ENCODE results near the gene TENT5C.

Gene TENT5C

GRCh38 chr1:117644696-117645311, 39.0 kb downstream of the TENT5C start:
- DNase-seq, result no peak
- intact Hi-C loops (cut with DNase I), result no loop called here

- intact Hi-C loops (cut with DNase I), result no loop called here
- no peak for DNase-seq
These were observed 39.5 kb downstream of the TENT5C start for GRCh38 chr1:117645343-117645742.

- DNase-seq, result no peak
- intact Hi-C loops (cut with DNase I), result no loop called here
These were observed 40.4 kb downstream of the TENT5C start for GRCh38 chr1:117646007-117646811.

- no peak for DNase-seq
- intact Hi-C loops (cut with DNase I), result no loop called here
These were observed 41.1 kb downstream of the TENT5C start for GRCh38 chr1:117646956-117647355.

GRCh38 chr1:117648015-117648414, 42.2 kb downstream of the TENT5C start:
- no peak for DNase-seq
- intact Hi-C loops (cut with DNase I), result no loop called here

GRCh38 chr1:117650840-117651568, 45.2 kb downstream of the TENT5C start:
- DNase-seq, result no peak
- intact Hi-C loops (cut with DNase I), result no loop called here

GRCh38 chr1:117651616-117652015, 45.8 kb downstream of the TENT5C start:
- intact Hi-C loops (cut with DNase I), result no loop called here
- DNase-seq, result no peak

GRCh38 chr1:117652421-117652820, 46.6 kb downstream of the TENT5C start:
- intact Hi-C loops (cut with DNase I), result no loop called here
- no peak for DNase-seq

- no peak for DNase-seq
- intact Hi-C loops (cut with DNase I), result no loop called here
These were observed 47.3 kb downstream of the TENT5C start for GRCh38 chr1:117653195-117653594.

GRCh38 chr1:117653732-117654492, 48.1 kb downstream of the TENT5C start:
- DNase-seq, result no peak
- intact Hi-C loops (cut with DNase I), result no loop called here

- intact Hi-C loops (cut with DNase I), result no loop called here
- DNase-seq, result no peak
These were observed 48.8 kb downstream of the TENT5C start for GRCh38 chr1:117654493-117655219.

GRCh38 chr1:117655220-117655577, 49.4 kb downstream of the TENT5C start:
- DNase-seq, result no peak
- intact Hi-C loops (cut with DNase I), result no loop called here

- no peak for DNase-seq
- intact Hi-C loops (cut with DNase I), result no loop called here
These were observed 50.4 kb downstream of the TENT5C start for GRCh38 chr1:117656202-117656641.

GRCh38 chr1:117657031-117657430, 51.2 kb downstream of the TENT5C start:
- DNase-seq, result peak in 17 of 42 donors; percentile 16 to 70 (median 41)
- intact Hi-C loops (cut with DNase I), result no loop called here

GRCh38 chr1:117657949-117658660, 52.3 kb downstream of the TENT5C start:
- intact Hi-C loops (cut with DNase I), result no loop called here
- no peak for DNase-seq

GRCh38 chr1:117658676-117659075, 52.8 kb downstream of the TENT5C start:
- DNase-seq, result no peak
- intact Hi-C loops (cut with DNase I), result no loop called here

- intact Hi-C loops (cut with DNase I), result no loop called here
These were observed 53.9 kb downstream of the TENT5C start for GRCh38 chr1:117659550-117660270.

More at GRCh38 chr1:117659550-117660270, 53.9 kb downstream of the TENT5C start:
- no peak for DNase-seq

Data from head of caudate nucleus (tissue), 42 donors.